Measurements from ENCODE around the gene OR2D3.

- TF ChIP-seq JUNB (IDR thresholded peaks at IDR 0.05) (no peak), CHD2 (IDR thresholded peaks at IDR 0.05; ENCODE audit: low read length, partially characterized antibody) (no peak)
Measured at GRCh38 chr11:6919698-6920097, 1.1 kb upstream of the OR2D3 start.

All from A549 (cell line).